Fibroblast of lung (primary cell): ENCODE data around the gene OR6X1. TPM values are rescaled to one million over a fixed set of nuclear protein-coding genes. Genes with fewer than 3 reads are reported as not detected.
A peak's percentile ranks its signal among the peaks of the same experiment; 100 is the strongest.

Experiments
- DNase-seq, 2 donors: peaks; one replicate each; pipeline versions ENCODE4 v3.0.0 to v3.0.0-alpha.2; 2010; ENCODE audit warnings: low read depth in 2 of 2
- H2AFZ ChIP-seq: 2 replicates; pipeline ENCODE4 v1.5.1; 2012; ENCODE audit warnings: low read length, control low read depth, inconsistent platforms
- H3K27ac ChIP-seq: 2 replicates; pipeline ENCODE4 v1.5.1; 2011; ENCODE audit warnings: low read length, control low read depth; ENCODE audit not compliant: insufficient read depth
- H3K27me3 ChIP-seq: 2 replicates; pipeline ENCODE4 v1.5.1; 2011; ENCODE audit warnings: mild to moderate bottlenecking, low read length; ENCODE audit not compliant: control insufficient read depth, insufficient read depth
- H3K36me3 ChIP-seq: 2 replicates; pipeline ENCODE4 v1.5.1; 2011; ENCODE audit warnings: low read length; ENCODE audit not compliant: control insufficient read depth, insufficient read depth
- H3K4me1 ChIP-seq: 2 replicates; pipeline ENCODE4 v1.5.1; 2011; ENCODE audit warnings: low read length; ENCODE audit not compliant: control insufficient read depth, insufficient read depth; ENCODE audit errors: extremely low read depth
- H3K4me2 ChIP-seq: 2 replicates; pipeline ENCODE4 v1.5.1; 2011; ENCODE audit warnings: low read length, control low read depth; ENCODE audit not compliant: insufficient read depth; ENCODE audit errors: extremely low read depth
- H3K4me3 ChIP-seq, 4 experiments: fragments of 200-600 bp in 1 of 4; sonication (generic) in 1 of 4; replicated peaks in 1 of 4; 2 replicates each; pipeline ENCODE4 v1.5.1; 2011 to 2016; ENCODE audit warnings: low read length in 4 of 4, low read depth in 3 of 4, mild to moderate bottlenecking in 3 of 4, control low read depth in 2 of 4, inconsistent platforms in 1 of 4, mixed read lengths in 1 of 4; ENCODE audit not compliant: insufficient read depth in 1 of 4; ENCODE audit errors: control extremely low read depth in 1 of 4
- H3K79me2 ChIP-seq: 2 replicates; pipeline ENCODE4 v1.5.1; 2012; ENCODE audit warnings: mild to moderate bottlenecking, low read length, inconsistent platforms; ENCODE audit not compliant: control insufficient read depth, insufficient read depth
- H3K9ac ChIP-seq: 2 replicates; pipeline ENCODE4 v1.5.1; 2011; ENCODE audit warnings: mild to moderate bottlenecking, low read length, control low read depth; ENCODE audit not compliant: insufficient read depth
- H3K9me3 ChIP-seq: 2 replicates; pipeline ENCODE4 v1.5.1; 2012; ENCODE audit warnings: low read depth, low read length; ENCODE audit not compliant: control insufficient read depth, insufficient read depth
- H4K20me1 ChIP-seq: 2 replicates; pipeline ENCODE4 v1.5.1; 2011; ENCODE audit warnings: low read length; ENCODE audit not compliant: control insufficient read depth, insufficient read depth; ENCODE audit errors: extremely low read depth
- CTCF ChIP-seq, 2 donors: IDR thresholded peaks in 1 of 2; conservative IDR thresholded peaks in 1 of 2; 1 replicate in 1 of 2; 2 replicates in 1 of 2; pipeline ENCODE4 v1.5.1; 2011 to 2012; ENCODE audit warnings: low read length in 2 of 2, control low read depth in 1 of 2, inconsistent platforms in 1 of 2, low read depth in 1 of 2, mild to moderate bottlenecking in 1 of 2
- EZH2 ChIP-seq: IDR thresholded peaks from 2 replicates; pipeline ENCODE4 v1.5.1; 2012; ENCODE audit warnings: low read length, control low read depth, mild to moderate bottlenecking; ENCODE audit errors: missing control alignments
- polyA plus RNA-seq, 2 donors: library from polyadenylated mRNA; depleted of rRNA in 1 of 2; stranded (reverse) in 1 of 2; unstranded in 1 of 2; fragments of >200 nt; gene quantifications; 2 replicates each; pipeline ENCODE4 v1.2.1, GENCODE V29; 2011 to 2012; ENCODE audit warnings: missing spikeins in 1 of 2
- total RNA-seq: library from RNA; depleted of rRNA; stranded (reverse); fragments of >200 nt; gene quantifications from 2 replicates; pipeline ENCODE4 v1.2.1, GENCODE V29; 2014

Gene OR6X1
- total and polyA plus RNA-seq, 2 donors (not counting 1 experiment from before 2014, with no cell fraction given), result not detected

GRCh38 chr11:123707606-123708205 is 46.6 kb downstream of the OR6X1 start:
- Histone ChIP-seq H3K27me3 (peaks cover 4% of the 10 kb centered on the region), H3K79me2 (no peaks in the 10 kb centered on the region), H3K4me1 (no peaks in the 10 kb centered on the region), H3K9ac (no peak overlapping the region), H3K4me3 (no peak overlapping the region), H2AFZ (no peak overlapping the region), H3K9me3 (no peaks in the 10 kb centered on the region), H3K36me3 (no peaks in the 10 kb centered on the region), H4K20me1 (no peaks in the 10 kb centered on the region), H3K4me2 (no peak overlapping the region), H3K27ac (no peak overlapping the region)
- peak; percentile 85 to 88 for TF ChIP-seq CTCF (conservative IDR thresholded peaks at IDR 0.05 in 1 of 2, IDR thresholded peaks at IDR 0.05 in 1 of 2; ENCODE audit: low read depth in 1 of 2, low read length in 2 of 2)
- no peak for TF ChIP-seq EZH2
- peak; percentile 57 to 75 for DNase-seq

GRCh38 chr11:123707206-123707605 is 47.1 kb downstream of the OR6X1 start:
- H3K9me3 ChIP-seq, result no peaks in the 10 kb centered on the region
- no peaks in the 10 kb centered on the region for H3K36me3 ChIP-seq
- no peaks in the 10 kb centered on the region for H4K20me1 ChIP-seq
- no peak overlapping the region for H2AFZ ChIP-seq
- no peak overlapping the region for H3K4me2 ChIP-seq
- H3K79me2 ChIP-seq, result no peaks in the 10 kb centered on the region
- TF ChIP-seq CTCF (conservative IDR thresholded peaks at IDR 0.05 in 1 of 2, IDR thresholded peaks at IDR 0.05 in 1 of 2; ENCODE audit: low read depth in 1 of 2, low read length in 2 of 2) (no peak), EZH2 (no peak)
- H3K4me1 ChIP-seq, result no peaks in the 10 kb centered on the region
- H3K4me3 ChIP-seq, result no peak overlapping the region
- DNase-seq, result no peak
- peaks cover 4% of the 10 kb centered on the region for H3K27me3 ChIP-seq
- no peak overlapping the region for H3K27ac ChIP-seq
- no peak overlapping the region for H3K9ac ChIP-seq

GRCh38 chr11:123704341-123704740 is 50.0 kb downstream of the OR6X1 start:
- Histone ChIP-seq H3K36me3 (no peaks in the 10 kb centered on the region), H3K27me3 (peaks cover 4% of the 10 kb centered on the region), H3K4me1 (no peaks in the 10 kb centered on the region), H3K79me2 (no peaks in the 10 kb centered on the region), H3K27ac (no peak overlapping the region), H3K9ac (no peak overlapping the region), H3K4me2 (no peak overlapping the region), H4K20me1 (no peaks in the 10 kb centered on the region), H3K9me3 (no peaks in the 10 kb centered on the region), H2AFZ (no peak overlapping the region), H3K4me3 (no peak overlapping the region)
- TF ChIP-seq CTCF (conservative IDR thresholded peaks at IDR 0.05 in 1 of 2, IDR thresholded peaks at IDR 0.05 in 1 of 2; ENCODE audit: low read depth in 1 of 2, low read length in 2 of 2) (no peak), EZH2 (no peak)
- DNase-seq, result no peak

Other genes with a start within 250 kb of the OR6X1 start
- under 0.01 TPM in 2 replicates for gene SCN3B, start 99.9 kb downstream of the OR6X1 start, total RNA-seq
- 0.03 TPM in 2 replicates for gene SCN3B, start 99.9 kb downstream of the OR6X1 start, polyA plus RNA-seq
- gene ZNF202, start 12.9 kb downstream of the OR6X1 start, total RNA-seq, result 8.2 and 9.7 TPM in 2 replicates
- gene ZNF202, start 12.9 kb downstream of the OR6X1 start, polyA plus RNA-seq, result 4.5 and 5.2 TPM in 2 replicates
- gene OR6M1, start 51.8 kb upstream of the OR6X1 start, total RNA-seq, result not detected in 2 replicates
- not detected in 2 replicates for gene OR6M1, start 51.8 kb upstream of the OR6X1 start, polyA plus RNA-seq
- gene TMEM225, start 131.2 kb upstream of the OR6X1 start, total RNA-seq, result not detected in 2 replicates
- gene TMEM225, start 131.2 kb upstream of the OR6X1 start, polyA plus RNA-seq, result not detected in 2 replicates
- not detected in 2 replicates for gene OR8D4, start 147.6 kb upstream of the OR6X1 start, total RNA-seq
- not detected in 2 replicates for gene OR8D4, start 147.6 kb upstream of the OR6X1 start, polyA plus RNA-seq
- not detected in 2 replicates for gene OR4D5, start 185.1 kb upstream of the OR6X1 start, total RNA-seq
- gene OR4D5, start 185.1 kb upstream of the OR6X1 start, polyA plus RNA-seq, result not detected in 2 replicates
- gene OR6T1, start 189.3 kb upstream of the OR6X1 start, total RNA-seq, result not detected in 2 replicates
- gene OR6T1, start 189.3 kb upstream of the OR6X1 start, polyA plus RNA-seq, result not detected in 2 replicates
- gene OR10S1, start 223.3 kb upstream of the OR6X1 start, total RNA-seq, result not detected in 2 replicates
- gene OR10S1, start 223.3 kb upstream of the OR6X1 start, polyA plus RNA-seq, result not detected in 2 replicates
- not detected in 2 replicates for gene OR10G6, start 240.6 kb upstream of the OR6X1 start, total RNA-seq
- not detected in 2 replicates for gene OR10G6, start 240.6 kb upstream of the OR6X1 start, polyA plus RNA-seq